ENCODE data around the gene SLC2A13. TPM values are rescaled to one million over a fixed set of nuclear protein-coding genes. Genes with fewer than 3 reads are reported as not detected.

The SLC2A13 gene
- polyA plus RNA-seq, 1 donor (not counting 4 experiments of a cell fraction or from before 2014, with no cell fraction given) = 1.1 TPM

GRCh38 chr12:40145896-40146295, 40.0 kb upstream of the SLC2A13 start:
- Histone ChIP-seq H3K9me1 (ENCODE audit: control insufficient read depth, extremely low read depth, insufficient read depth, low read length) (no peaks in the 10 kb centered on the region), H4K20me1 (ENCODE audit: control insufficient read depth, extremely low read depth, insufficient read depth, low read length) (no peaks in the 10 kb centered on the region), H3K27me3 (ENCODE audit: control insufficient read depth, extremely low read depth, insufficient read depth, low read length) (no peaks in the 10 kb centered on the region), H3K9ac (ENCODE audit: control insufficient read depth, extremely low read depth, insufficient read depth, low read length) (no peak overlapping the region), H3K9me3 (ENCODE audit: control insufficient read depth, low read depth, low read length) (no peaks in the 10 kb centered on the region), H3K79me2 (ENCODE audit: control insufficient read depth, insufficient read depth, low read length) (no peaks in the 10 kb centered on the region), H3K4me2 (ENCODE audit: control insufficient read depth, extremely low read depth, insufficient read depth, low read depth, low read length) (no peak overlapping the region), H3K4me3 (ENCODE audit: control insufficient read depth in 2 of 3, extremely low read depth in 1 of 3, insufficient read depth in 2 of 3, low read depth in 1 of 3, low read length in 3 of 3) (no peak overlapping the region), H3K4me1 (ENCODE audit: control insufficient read depth, extremely low read depth, insufficient read depth, low read length) (peaks cover 15% of the 10 kb centered on the region), H3K27ac (ENCODE audit: control insufficient read depth, insufficient read depth, low read length) (no peak overlapping the region), H3K36me3 (ENCODE audit: control insufficient read depth in 2 of 2, extremely low read depth in 1 of 2, insufficient read depth in 2 of 2, low read length in 2 of 2) (no peaks in the 10 kb centered on the region), H2AFZ (ENCODE audit: control insufficient read depth, low read length) (no peak overlapping the region)
- FAIRE-seq = no peak
- DNase-seq (ENCODE audit: low read depth, low spot score) = no peak
- no peak for TF ChIP-seq CTCF (optimal IDR thresholded peaks at IDR 0.05 in 1 of 3, IDR thresholded peaks at IDR 0.05 in 1 of 3, conservative IDR thresholded peaks at IDR 0.05 in 1 of 3; ENCODE audit: extremely low read depth in 1 of 3, insufficient read depth in 2 of 3, low read length in 3 of 3)
- TF ChIP-seq EZH2 (IDR thresholded peaks at IDR 0.05; ENCODE audit: low read length) = no peak
- dilution Hi-C loops (cut with MboI; ENCODE audit: extremely low pct_ligation_motif_present, low sequenced_read_pairs) = no loop called here

GRCh38 chr12:40144023-40144422, 38.1 kb upstream of the SLC2A13 start:
- FAIRE-seq = no peak
- dilution Hi-C loops (cut with MboI; ENCODE audit: extremely low pct_ligation_motif_present, low sequenced_read_pairs) = no loop called here
- H3K27me3 ChIP-seq (ENCODE audit: control insufficient read depth, extremely low read depth, insufficient read depth, low read length) = no peaks in the 10 kb centered on the region
- peaks cover 11% of the 10 kb centered on the region for H3K4me1 ChIP-seq (ENCODE audit: control insufficient read depth, extremely low read depth, insufficient read depth, low read length)
- no peak overlapping the region for H3K4me2 ChIP-seq (ENCODE audit: control insufficient read depth, extremely low read depth, insufficient read depth, low read depth, low read length)
- H2AFZ ChIP-seq (ENCODE audit: control insufficient read depth, low read length) = no peak overlapping the region
- H3K9me1 ChIP-seq (ENCODE audit: control insufficient read depth, extremely low read depth, insufficient read depth, low read length) = no peaks in the 10 kb centered on the region
- H4K20me1 ChIP-seq (ENCODE audit: control insufficient read depth, extremely low read depth, insufficient read depth, low read length) = no peaks in the 10 kb centered on the region
- H3K4me3 ChIP-seq (ENCODE audit: control insufficient read depth in 2 of 3, extremely low read depth in 1 of 3, insufficient read depth in 2 of 3, low read depth in 1 of 3, low read length in 3 of 3) = no peak overlapping the region
- no peaks in the 10 kb centered on the region for H3K79me2 ChIP-seq (ENCODE audit: control insufficient read depth, insufficient read depth, low read length)
- H3K9ac ChIP-seq (ENCODE audit: control insufficient read depth, extremely low read depth, insufficient read depth, low read length) = no peak overlapping the region
- no peaks in the 10 kb centered on the region for H3K36me3 ChIP-seq (ENCODE audit: control insufficient read depth in 2 of 2, extremely low read depth in 1 of 2, insufficient read depth in 2 of 2, low read length in 2 of 2)
- no peak for DNase-seq (ENCODE audit: low read depth, low spot score)
- TF ChIP-seq EZH2 (IDR thresholded peaks at IDR 0.05; ENCODE audit: low read length) (no peak), CTCF (optimal IDR thresholded peaks at IDR 0.05 in 1 of 3, IDR thresholded peaks at IDR 0.05 in 1 of 3, conservative IDR thresholded peaks at IDR 0.05 in 1 of 3; ENCODE audit: extremely low read depth in 1 of 3, insufficient read depth in 2 of 3, low read length in 3 of 3) (no peak)
- no peaks in the 10 kb centered on the region for H3K9me3 ChIP-seq (ENCODE audit: control insufficient read depth, low read depth, low read length)
- H3K27ac ChIP-seq (ENCODE audit: control insufficient read depth, insufficient read depth, low read length) = no peak overlapping the region

Data from keratinocyte (primary cell).